HG03575 (cell line): ENCODE measurements around the gene DMXL1.

ENCODE experiments used
- ATAC-seq: cut with Tn5 transposase; IDR thresholded peaks from one replicate; pipeline ENCODE4 v1.9.1; 2021; ENCODE audit not compliant: unreplicated experiment, insufficient number of reproducible peaks, low FRiP score; ENCODE audit errors: extremely low read depth

Gene DMXL1

GRCh38 chr5:119070828-119071560 lies at the start of gene DMXL1:
Gene DMXL1, plus strand, starts transcription at chr5:119071087. Its CDS starts 483 bp downstream, at chr5:119071570.
- peak; percentile 72 for ATAC-seq

GRCh38 chr5:119021149-119021732 lies 49.6 kb upstream of the DMXL1 start:
- no peak for ATAC-seq

- ATAC-seq = peak; percentile 79
Measured at GRCh38 chr5:119022017-119022745, 48.7 kb upstream of the DMXL1 start.

- no peak for ATAC-seq
Measured at GRCh38 chr5:119022773-119023172, 48.1 kb upstream of the DMXL1 start.

- ATAC-seq = no peak
Measured at GRCh38 chr5:119028575-119028974, 42.3 kb upstream of the DMXL1 start.

- ATAC-seq = peak; percentile 65
Measured at GRCh38 chr5:119031011-119031886, 39.6 kb upstream of the DMXL1 start.

- ATAC-seq = no peak
Measured at GRCh38 chr5:119031905-119032304, 39.0 kb upstream of the DMXL1 start.

GRCh38 chr5:119032656-119033055 lies 38.2 kb upstream of the DMXL1 start:
- no peak for ATAC-seq

- ATAC-seq = no peak
Measured at GRCh38 chr5:119033135-119033534, 37.8 kb upstream of the DMXL1 start.

GRCh38 chr5:119036101-119036762 lies 34.7 kb upstream of the DMXL1 start:
- ATAC-seq = no peak

- ATAC-seq = no peak
Measured at GRCh38 chr5:119037496-119038215, 33.2 kb upstream of the DMXL1 start.

- no peak for ATAC-seq
Measured at GRCh38 chr5:119048246-119048645, 22.6 kb upstream of the DMXL1 start.

GRCh38 chr5:119049824-119050449 lies 20.9 kb upstream of the DMXL1 start:
- no peak for ATAC-seq

GRCh38 chr5:119054101-119054500 lies 16.8 kb upstream of the DMXL1 start:
- no peak for ATAC-seq

- ATAC-seq = no peak
Measured at GRCh38 chr5:119055294-119055693, 15.6 kb upstream of the DMXL1 start.

- ATAC-seq = no peak
Measured at GRCh38 chr5:119058979-119059529, 11.8 kb upstream of the DMXL1 start.

GRCh38 chr5:119059740-119060255 lies 11.1 kb upstream of the DMXL1 start:
- no peak for ATAC-seq
